HG03571 (cell line): ENCODE measurements around the gene TRPV4.

Experiments used
- ATAC-seq: cut with Tn5 transposase; IDR thresholded peaks from one replicate; pipeline ENCODE4 v1.9.1; 2021; ENCODE audit not compliant: unreplicated experiment

The TRPV4 gene

DNA sequence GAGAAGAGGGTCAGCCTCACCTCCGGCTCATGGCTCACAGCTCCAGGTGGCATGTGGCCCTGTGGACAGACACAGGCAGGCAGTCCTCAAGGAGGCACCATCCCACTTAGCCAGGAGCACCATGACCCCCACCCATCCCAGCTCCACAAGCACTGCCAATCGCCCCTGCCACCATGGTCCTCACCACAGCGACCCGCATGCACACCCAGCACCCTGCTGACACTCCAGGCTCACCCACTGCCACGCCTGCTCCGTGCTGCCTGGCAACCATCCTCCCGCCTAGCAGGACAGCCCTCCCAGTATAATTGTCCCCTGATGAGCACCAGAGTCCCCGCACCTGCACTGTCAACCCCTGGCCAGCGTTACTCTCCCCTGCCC, 50.9 kb downstream of the TRPV4 start:
- ATAC-seq, result no peak

DNA sequence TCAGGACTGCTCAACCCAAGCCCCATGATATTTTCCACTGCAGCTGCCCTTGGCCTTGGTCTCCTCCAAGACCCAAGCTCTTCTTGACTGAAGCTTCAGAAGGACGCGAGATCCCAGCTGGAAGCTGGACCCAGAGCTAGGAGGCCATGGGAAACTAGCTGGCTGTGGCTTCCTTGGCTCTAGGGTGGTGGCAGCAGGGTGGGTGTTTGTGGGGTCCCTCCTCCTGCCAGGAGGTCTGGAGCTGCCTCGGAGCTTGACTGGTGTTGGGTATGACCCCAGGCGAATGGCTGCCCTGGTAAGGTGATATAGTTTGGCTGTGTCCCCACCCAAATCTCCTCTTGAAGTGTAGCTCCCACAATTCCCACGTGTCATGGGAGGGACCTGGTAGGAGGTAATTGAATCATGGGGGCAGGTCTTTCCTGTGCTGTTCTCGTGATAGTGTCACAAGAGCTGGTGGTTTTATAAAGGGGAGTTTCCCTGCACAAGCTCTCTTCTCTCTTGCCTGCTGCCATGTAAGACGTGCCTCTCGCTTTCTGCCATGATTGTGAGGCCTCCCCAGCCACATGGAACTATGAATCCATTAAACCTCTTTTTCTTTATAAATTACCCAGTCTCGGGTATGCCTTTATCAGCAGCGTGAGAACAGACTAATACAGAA, 51.4 kb downstream of the TRPV4 start:
- no peak for ATAC-seq

DNA sequence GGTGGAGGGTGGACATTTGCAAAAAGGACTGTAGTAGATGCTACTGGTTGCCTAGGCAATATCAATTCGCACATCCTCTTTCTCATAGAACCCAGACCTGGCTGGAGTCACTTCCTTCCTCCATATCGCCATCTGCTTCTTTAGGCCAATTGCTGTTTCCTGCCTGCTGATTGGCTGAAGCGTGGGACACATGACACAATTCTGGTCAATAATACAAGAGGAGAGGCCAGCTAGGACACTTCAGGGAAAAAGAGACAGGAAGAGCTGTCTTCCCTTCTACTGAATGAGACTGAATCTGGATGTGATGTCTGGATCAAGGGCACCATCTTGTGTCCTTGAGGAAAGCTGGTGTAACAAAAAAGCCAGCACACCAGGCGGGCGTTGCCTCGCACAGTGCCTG, 53.8 kb downstream of the TRPV4 start:
- ATAC-seq, result no peak

DNA sequence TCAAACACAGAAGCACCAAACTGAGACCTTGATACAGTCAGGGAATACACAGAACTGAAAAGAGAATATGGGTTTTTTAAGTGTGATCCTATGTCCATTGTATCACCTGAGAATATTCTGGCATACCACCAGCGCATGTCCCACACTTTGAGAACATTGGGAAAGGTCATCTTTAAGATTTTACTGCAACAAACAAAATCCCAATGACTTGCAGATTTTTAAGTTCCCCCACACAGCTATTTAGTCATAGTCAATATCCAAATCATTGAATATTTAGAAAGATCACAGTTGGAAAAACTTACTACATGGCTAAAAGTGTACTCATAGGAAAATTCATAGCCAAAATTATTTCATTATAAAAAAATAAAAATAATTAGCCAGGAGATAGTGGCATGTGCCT, 54.5 kb downstream of the TRPV4 start:
- no peak for ATAC-seq

DNA sequence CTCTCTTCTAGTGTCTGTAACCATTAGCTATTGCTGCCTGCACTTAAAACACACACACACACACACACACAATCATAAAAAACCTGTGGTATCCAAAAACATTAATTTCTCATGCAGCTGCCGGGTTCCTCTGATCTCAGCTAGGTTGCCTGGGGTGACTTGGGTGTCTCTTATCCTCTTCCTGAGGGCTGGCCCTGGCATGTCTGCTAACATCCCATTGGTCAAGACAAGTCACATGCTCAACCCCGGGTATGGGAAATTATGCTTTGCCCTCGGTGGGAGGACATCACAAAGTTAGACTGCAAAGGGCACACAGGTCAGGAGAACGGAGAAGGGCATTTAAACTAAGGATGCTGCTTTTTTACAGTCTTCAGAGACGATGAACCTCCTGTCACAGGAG, 55.7 kb downstream of the TRPV4 start:
- ATAC-seq, result no peak

DNA sequence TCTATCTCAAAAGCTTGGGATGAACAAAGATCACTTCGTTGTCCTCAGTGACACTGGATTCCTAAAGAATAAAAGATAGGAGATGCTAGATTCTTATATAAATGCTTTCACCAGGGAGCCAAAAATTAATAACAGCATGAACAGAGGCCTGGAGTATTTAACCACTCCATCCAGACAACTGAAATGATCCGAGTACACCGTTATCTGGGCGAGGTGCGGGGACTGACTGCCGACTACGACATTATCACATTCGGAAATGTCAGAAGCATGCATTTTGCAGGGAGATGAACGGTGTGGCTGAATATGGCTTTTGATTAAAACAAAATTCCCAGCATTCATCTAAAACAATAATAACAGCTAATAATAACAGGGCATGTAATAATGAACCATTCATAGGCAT, 56.6 kb downstream of the TRPV4 start:
- ATAC-seq, result no peak

DNA sequence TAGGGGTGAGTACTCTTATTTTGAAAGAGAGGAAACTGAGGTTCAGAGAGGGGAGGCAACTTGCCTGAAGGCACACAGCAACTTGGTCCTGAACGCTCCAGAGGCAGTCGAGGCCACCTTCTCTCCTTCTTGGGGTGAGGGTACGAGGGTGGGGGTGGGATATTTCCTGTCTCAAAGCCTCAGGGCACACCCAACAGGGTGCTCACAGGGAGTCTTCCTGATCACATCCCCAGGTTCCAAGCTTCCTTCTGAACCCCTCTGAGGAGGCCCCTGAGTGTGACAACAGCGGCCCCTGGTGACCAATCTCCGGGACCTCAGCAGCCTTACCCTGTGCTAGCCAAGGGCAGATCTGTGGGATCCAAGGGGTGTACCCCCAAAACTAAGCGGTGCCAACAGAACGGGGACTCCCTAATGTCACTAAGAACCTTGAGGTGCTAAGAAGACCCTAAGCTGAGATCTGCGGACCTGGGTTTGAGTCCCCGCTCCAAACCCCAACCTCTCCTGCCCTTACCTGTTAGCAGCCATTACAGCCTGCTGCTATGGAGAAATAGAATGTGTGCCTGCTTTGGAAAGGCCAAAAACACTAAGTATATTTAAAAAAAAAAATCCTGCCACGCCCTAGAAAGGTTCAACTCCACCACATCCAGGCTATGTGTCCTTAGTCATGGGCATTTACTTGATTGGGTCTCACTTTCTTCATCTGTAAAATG, 57.9 kb downstream of the TRPV4 start:
- ATAC-seq, result no peak

DNA sequence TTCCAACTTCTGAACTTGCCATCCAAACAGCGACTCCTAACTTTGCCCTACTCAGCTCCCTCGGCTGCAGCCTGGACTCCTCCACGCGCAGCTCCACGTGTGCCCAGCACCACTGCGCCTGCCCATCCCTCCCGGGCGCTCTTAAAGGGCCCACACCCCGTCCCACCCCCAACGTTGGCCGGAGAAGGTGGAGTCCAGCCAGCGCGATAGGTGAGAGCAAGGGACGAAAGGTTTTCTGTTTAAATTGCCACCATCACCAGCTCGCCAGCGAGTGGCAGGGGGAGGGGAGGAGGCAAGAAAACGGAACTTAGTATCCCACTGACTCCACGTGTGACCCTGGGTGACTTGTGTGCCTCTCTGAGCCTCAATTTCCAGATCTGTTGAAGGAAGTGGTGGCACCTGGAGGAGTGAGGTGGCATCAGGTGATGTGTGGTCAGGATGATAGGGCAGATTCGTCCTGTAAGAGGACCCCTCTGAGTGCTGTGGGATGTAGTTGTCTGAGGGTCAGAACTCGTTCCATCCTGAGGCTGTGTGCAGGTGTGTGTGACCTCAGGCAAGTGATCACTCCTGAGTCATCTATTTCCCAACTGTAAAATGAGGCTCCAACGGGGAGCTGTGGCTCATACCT, 59.7 kb downstream of the TRPV4 start:
- ATAC-seq, result no peak

DNA sequence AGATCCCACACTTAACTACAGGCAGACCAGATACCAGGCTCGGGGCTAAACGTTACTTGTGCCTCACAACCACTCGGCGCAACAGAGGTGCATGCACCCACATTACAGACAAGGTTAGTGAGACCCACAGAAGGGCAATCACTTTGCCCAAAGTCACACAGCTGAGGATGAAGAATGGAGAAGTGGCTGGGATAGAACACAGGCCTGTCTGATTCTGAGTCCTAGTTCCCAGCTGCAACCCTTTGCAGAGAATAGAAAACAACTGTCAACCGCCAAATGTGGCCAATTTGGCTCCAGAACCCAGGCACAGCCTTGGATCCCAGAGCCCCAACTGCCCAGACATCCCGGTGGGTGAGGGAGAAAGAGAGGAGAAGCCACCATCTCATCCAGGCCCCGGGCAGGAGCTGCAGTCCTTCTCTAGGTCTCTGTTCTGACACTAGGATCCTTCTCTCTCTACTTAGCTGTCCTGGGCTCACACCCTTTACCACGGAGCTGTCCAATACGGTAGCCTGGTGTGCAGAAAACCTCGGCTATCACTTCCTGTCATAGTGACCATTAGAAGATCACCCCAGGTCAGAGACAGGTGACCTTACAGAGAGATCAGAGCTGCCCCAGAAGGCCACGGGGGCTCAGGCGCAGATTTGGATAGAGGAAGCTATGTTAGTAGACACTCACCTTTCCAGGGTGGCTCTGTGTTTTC, 60.4 kb downstream of the TRPV4 start:
- ATAC-seq, result no peak

DNA sequence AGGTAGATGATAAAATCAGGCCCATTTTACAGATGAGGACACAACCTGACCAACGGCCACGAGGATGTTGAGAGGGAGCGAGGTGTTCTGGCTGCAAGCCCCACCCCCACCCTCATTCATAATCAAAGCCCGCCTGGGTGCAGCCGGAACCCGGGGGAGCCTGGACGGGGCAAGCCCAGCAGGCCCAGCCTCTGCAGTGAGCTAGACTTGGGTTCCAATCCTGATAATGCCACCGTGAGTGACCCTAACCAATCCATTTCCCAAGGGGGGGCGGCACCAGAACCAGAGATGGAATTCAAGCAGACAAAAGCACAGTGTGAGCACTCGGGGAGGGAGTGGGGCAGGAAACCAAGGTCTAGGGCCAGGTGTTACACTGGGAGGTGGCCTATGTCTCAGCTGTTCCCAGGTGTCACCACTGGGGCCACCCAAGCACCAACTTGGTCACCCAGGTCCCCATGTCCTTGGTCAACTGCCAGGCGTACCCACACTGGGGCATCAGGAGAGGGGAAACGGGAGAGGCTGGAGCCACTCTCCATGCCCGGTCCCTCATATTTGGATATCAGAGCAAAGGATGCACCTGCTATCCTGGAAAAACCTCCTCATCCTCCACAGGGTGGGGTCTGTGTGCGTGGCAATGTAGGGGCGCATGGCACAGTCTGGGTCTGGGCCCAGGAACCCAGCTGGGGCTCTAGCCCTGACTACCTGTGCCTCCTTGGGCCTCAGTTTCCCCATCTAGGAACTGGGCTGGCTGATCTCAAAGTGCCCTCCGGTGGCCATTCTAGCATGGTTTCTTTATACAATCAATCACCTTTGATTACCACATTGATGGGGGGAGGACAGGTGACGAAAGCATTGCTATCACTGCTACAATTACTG, 61.2 kb downstream of the TRPV4 start:
- no peak for ATAC-seq

DNA sequence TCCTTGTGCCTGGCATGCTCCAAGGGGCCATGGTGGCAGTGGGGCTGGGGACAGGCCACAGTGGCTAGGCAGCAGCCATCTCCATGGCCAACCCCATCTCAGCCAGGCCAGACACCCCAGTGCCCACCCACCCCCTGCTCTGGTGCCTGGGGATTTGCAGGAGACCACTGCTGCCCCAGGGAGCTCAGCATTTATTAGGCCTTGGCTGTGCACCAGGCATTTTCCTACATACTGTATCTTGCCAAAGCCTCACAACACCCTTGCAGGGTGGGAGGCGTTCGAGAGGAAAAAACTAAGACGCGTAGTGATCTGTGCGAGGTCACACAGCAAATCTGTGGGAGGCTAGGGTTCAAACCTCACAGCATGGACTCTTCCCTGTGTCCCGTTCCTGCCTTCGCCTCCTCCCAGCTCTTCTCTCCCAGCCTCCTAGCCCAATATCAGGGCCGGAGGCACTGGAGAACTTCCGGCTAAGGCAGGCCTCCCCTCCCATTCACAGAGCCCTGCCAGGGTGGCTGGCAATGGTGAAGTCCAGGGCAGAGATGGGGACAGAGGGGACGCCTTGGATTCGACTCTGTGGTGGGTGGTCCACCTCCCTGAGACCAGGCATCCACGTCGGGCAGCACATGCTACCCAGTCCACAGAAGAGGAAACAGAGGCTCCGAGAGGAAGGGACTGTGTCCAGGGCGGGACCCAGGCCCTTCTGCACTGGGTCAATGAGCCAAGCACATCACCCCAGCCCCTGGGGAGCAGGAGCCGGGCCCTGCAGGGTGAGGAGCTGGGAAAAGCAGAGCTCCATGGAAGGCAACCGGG, 62.1 kb downstream of the TRPV4 start:
- ATAC-seq, result no peak

DNA sequence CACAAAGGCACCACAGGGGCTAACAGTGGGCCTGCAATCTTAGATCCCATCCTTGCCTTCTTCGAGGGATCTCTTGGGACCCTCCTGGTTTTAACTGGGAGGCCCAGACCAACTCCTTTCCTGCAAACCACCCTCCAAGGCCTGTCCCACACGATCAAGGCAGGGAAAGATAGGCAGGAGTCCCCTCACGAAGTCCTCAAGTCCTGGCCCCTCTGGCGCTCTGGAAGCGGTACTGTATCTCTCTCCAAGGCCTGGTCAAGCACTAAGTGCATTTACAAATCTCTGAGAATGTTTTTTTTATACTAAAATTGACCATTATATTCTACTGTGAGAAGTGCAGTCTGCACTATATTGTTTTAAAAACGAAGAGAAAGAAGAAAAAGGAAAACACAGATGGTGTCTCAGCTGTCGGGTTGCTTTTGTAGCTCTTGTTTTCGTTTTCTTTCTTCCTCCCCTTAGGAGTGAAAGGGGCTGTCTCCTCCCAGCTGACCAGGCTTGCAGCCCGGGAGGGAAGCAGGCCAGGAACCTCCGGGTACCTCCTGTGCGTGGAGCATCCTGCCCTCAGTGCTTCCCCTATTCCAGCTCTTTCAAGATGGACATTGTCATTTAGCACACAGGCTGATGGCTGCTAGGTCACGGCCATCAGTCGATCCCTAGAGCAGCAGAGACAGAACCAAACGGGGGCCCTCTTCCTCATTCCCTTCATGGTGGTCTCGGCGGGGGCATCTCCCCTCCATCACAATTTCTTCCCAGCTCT, 62.9 kb downstream of the TRPV4 start:
- no peak for ATAC-seq

DNA sequence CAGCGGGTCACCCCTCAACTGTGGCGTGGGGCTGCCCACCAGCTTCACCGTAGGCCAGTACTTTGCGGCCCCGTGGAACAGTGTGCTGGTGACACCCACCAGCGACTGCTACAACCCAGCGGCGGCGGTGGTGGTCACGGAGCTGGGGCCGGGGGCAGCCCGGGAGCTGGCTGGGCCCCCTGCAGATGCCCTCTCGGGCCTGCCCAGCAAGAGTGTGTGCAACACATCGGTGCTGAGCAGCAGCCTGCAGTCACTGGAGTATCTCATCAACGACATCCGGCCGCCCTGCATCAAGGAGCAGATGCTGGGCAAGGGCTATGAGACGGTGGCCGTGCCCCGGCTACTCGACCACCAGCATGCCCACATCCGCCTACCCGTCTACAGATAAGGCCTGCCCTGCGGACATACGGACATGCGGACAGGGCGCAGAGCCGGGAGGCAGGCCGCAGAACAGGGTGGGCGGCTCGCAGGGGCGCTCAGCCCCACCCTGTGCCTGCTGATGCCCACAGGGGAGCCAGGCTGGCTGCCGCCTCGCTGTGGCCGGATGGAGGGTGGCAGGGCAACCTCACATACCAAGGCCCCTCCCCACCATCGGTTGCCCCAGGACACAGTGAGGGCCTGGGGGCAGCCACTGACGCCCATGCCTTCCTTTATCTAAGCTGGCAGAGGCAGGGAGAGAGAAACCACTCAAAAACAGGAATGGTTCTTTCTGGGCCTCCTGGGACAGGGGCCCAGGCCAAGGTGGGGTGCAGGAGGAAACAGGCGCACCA, 64.1 kb downstream of the TRPV4 start:
- no peak for ATAC-seq

DNA sequence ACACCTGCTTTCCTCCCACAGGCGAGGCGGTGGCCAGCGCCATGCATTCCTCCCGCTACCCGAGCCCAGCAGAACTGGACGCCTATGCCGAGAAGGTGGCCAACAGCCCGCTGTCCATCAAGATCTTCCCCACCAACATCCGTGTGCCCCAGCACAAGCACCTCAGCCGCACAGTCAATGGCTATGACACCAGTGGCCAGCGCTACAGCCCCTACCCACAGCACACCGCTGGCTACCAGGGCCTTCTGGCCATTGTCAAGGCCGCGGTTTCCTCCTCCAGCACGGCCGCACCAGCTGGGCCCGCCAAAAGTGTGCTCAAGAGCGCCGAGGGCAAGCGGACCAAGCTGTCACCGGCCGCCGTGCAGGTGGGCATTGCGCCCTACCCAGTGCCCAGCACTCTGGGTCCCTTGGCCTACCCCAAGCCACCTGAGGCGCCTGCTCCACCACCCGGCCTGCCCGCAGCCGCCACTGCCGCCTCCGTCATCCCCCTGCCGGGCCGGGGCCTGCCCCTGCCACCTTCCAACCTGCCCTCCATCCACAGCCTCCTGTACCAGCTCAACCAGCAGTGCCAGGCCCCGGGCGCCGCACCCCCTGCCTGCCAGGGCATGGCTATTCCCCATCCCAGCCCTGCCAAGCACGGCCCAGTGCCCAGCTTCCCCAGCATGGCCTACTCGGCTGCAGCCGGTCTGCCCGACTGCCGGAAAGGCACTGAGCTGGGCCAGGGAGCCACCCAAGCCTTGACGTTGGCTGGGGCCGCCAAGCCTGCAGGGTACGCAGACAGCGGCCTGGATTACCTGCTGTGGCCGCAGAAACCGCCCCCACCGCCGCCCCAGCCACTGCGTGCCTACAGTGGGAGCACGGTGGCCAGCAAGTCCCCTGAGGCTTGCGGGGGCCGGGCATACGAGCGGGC, 65.0 kb downstream of the TRPV4 start:
- no peak for ATAC-seq

DNA sequence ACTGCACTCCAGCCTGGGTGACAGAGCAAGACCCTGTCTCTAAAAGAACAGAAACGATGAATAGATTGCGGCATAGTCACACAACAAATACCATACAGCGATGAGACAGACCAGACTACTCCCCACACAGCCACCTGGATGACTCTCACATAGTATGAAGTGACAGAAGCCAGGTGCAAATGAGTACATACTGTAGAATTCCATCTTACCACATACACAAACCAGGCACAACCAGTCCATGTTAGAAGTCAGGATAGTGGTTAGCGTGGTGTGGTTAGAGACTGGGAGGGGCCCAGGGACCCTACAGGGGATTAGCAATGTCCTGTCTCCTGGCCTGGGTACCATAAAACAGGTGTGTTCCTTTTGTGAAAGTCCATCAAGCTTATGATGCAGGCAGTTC, 65.7 kb downstream of the TRPV4 start:
- ATAC-seq, result no peak

DNA sequence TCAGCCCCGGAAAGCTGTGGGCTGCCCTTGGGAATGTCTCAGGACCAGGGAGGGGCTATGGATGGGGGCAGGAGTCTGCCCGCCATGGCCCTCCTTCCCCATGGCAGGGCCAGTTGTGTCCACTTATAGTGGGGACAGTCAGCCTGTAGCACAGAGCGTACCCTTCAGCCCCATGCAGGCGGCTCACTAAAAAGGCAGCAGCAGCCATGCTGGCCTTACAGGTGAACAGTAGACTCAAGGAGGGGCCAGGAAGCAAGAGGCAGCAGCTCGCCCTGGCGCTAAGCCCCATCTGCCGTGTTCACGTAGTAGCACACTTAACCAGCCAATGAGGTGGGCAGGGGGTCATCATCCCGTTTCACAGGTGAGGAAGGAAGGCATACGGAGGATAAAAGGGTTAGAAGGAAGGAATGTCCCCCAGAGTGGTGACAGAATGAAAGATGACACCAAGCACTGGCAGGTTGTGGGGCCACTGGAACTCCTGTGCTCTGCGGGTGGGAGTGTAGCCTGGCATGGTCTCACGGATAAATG, 66.9 kb downstream of the TRPV4 start:
- ATAC-seq, result no peak

DNA sequence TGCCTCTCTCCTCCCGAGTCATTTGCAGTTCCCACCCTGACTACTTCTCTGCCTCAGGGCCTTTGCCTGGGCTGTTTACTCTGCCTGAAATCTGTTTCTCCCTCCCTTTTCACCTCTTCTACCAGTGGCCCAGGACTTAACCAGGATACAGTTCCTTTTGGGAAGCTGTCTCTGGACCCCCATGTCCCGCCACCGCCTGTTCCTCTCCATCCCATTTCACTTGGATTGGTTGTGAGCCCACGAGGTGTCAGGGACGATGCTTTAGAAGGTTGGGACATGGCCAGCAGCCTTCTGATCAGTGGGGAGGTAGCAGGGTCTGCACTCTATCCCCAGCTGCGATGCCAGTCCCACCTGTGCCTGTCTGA, 67.8 kb downstream of the TRPV4 start:
- no peak for ATAC-seq
